Measurements from ENCODE around the gene PCSK5.

PCSK5 gene

DNA sequence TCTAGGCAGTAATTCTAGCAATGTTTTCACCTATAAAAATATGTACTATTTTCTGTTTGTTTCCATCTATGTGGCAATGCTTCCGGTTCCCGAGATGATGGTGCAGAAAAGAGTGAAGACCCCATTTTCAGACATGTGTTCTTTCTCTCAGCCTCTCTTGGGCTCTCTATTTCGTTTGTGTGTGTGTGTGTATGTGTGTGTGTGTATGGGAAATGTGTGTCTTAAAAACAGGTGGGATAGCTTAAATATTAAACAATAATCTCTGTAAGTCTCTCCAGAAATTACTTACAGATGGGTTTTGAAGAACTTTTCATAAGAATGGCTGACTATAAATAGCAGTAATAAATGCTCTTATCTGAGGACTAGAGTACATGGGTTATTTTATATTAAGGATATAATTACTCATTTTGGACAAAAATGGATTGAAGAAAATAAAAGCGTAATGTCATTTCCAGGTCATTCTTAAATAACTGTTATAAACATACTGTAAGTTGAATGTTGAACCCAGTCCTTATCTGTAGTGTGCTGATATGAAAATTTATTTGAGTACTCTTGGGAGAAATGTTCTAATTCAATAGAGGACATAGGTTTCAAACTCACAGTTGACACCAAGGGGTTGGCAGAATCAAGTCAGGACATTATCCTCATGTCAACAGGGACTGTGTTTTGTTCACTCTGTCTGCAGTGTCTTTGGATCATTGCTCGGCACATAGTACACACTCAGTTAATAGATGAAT lies 31.1 kb downstream of the PCSK5 start:
- no peak for DNase-seq (ENCODE audit: low read depth in 1 of 2, low spot score in 1 of 2)

DNA sequence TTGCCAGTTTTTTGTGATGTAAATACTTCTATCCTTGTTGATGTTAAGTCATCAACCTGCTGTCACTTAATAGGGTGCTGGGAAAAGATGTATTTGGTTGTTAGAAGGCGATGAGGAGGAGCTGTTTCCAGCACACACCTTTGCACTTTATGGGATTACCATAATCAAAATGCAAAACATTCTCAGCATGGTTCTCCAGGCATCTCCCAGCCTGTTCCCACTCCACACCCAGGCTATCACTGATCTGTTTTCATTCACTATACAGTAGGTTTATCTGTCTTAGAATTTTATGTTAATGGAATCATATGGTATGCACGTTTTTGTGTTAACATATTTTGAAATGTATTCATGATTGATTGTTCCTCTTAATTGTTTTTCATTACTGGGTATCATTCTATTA lies 35.9 kb downstream of the PCSK5 start:
- no peak for DNase-seq (ENCODE audit: low read depth in 1 of 2, low spot score in 1 of 2)

DNA sequence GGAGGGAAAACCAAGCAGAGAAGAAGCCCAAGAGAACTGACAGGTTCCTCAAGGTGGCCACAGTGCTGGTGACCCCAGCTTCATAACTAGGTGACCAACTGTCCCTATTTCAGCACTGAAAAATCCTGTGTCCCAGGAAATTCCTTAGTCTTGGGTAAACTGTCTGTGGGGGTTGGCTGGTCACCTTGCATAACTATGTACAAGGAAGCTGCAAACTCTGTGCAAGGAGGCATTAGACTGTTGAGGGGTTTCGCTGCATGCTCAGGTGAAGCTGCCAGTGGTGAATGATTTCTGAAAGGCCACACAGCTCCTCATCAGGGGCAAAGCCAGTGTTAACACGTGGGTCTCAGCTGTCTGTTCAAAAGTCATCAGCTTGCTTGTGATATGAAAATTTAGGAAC lies 36.9 kb downstream of the PCSK5 start:
- DNase-seq (ENCODE audit: low read depth in 1 of 2, low spot score in 1 of 2) = no peak

GRCh38 chr9:75930190-75930589 lies 39.7 kb downstream of the PCSK5 start:
- DNase-seq (ENCODE audit: low read depth in 1 of 2, low spot score in 1 of 2) = no peak

DNA sequence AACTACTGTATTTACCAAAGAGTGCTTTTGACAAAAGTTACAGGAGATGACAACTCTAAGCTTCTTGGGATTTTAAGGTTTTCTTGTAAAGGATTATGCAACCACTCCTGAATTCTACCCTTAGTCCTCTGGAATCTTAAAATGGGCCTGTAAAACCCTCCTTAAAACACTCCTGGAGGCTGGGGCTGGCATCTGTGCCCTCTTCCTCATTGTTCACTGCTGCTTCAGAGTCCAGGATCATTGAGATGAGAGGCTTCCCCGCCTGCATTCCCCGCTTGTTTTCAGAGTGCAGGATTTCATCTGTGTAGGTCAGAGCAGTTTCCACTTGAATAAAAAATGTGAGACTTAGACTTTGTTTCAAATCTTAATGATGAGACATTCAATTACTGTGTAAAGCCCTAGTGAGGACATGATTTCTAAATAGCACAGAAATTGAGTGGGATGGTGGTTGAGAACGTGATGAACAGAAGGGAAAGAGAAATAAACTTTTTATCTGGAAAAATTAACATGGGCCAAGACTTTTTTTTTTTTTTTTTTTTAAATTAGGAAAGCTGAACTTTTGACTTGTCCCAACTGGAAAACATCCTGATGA lies 40.4 kb downstream of the PCSK5 start:
- no peak for DNase-seq (ENCODE audit: low read depth in 1 of 2, low spot score in 1 of 2)

GRCh38 chr9:75933982-75934381 lies 43.5 kb downstream of the PCSK5 start:
- no peak for DNase-seq (ENCODE audit: low read depth in 1 of 2, low spot score in 1 of 2)

GRCh38 chr9:75935591-75935990 lies 45.1 kb downstream of the PCSK5 start:
- no peak for DNase-seq (ENCODE audit: low read depth in 1 of 2, low spot score in 1 of 2)

DNA sequence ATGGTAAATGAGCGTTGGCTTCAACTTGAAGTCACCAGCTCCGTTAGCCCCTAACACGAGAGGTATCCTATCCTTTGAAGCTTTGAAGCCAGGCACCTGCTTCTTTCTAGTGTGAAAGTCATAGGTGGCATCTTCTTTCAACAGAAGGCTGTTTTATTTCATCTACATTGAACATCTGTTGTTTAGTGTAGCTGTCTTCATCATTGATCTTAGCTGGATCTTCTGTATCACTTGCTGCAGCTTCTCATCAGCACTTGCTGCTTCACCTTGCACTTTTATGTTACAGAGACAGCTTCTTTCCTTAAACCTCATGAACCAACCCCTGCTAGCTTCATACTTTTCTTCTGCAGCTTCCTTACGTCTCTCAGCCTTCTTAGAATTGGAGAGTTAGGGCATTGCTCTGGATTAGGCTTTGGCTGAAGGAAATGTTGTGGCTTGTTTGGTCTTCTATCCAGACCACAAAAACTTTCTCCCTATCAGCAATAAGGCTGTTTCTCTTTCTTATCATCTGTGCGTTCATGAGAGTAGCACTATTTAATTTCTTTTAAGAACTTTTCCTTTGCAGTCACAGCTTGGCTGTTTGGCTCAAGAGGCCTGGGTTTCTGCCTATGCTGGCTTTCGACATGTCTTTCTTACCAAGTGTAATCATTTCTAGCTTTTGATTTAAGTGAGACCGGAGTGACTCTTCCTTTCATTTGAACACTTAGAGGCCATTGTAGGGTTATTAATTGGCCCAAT lies 47.2 kb downstream of the PCSK5 start:
- no peak for DNase-seq (ENCODE audit: low read depth in 1 of 2, low spot score in 1 of 2)

GRCh38 chr9:75938946-75939345 lies 48.5 kb downstream of the PCSK5 start:
- no peak for DNase-seq (ENCODE audit: low read depth in 1 of 2, low spot score in 1 of 2)

- DNase-seq (ENCODE audit: low read depth in 1 of 2, low spot score in 1 of 2) = no peak
Observed at GRCh38 chr9:75939536-75940111, 49.2 kb downstream of the PCSK5 start.

DNA sequence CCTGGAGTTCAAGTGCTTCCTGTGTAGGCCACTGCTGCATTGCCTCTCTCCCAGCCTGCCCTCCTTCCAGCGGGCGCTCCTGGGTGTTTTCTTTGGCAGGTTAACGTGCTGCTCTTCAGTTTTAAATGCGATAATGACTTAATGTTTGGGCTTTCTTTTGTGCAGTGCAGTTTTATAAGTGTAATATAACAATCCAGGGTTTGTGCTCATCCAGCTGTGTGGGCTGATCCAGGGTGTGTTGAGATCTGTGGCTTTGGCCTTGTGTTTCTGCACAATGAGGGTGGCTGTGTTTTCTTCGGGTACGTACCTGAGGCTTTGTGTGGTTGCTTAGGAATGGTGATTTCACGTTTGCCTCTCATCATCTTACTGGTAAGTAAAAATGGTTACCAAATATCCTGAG lies 50.6 kb downstream of the PCSK5 start:
- no peak for DNase-seq (ENCODE audit: low read depth in 1 of 2, low spot score in 1 of 2)

- no peak for DNase-seq (ENCODE audit: low read depth in 1 of 2, low spot score in 1 of 2)
Observed at GRCh38 chr9:75941577-75942311, 51.3 kb downstream of the PCSK5 start.

DNA sequence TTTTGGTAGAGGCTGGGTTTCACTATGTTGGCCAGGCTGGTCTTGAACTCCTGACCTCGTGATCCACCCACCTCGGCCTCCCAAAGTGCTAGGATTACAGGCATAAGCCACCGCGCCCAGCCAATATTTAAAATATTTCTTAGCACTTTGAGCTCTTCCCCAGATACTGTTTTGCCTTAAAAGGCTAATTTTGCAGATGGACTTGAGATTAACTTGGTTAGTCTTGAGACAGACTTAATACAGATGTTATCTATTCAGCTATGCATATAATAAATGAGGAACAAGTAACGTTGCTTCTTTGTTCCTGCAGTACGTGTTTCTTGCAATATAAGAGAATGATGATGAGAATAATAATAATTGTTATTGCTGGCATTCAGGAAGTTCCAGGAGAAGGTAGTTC lies 56.3 kb downstream of the PCSK5 start:
- no peak for DNase-seq (ENCODE audit: low read depth in 1 of 2, low spot score in 1 of 2)

DNA sequence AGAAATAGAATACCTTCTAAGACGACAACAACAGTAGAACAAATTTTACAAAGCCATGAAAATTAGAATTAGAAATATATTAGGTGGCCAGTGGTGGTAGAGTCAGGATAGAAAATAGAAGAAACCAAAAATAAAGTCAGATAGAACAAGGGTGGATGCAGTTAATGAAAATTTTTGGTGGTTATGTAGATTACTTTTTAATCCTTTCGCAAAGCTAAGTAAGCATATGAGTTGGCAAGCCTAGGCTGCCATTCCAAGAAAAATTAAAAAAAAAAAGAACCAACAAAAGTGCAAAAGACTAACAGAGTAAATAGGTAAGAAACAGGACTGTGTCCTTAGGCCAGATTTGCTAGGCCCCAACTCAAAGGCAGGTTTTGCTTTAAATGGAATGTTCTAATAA lies 56.8 kb downstream of the PCSK5 start:
- no peak for DNase-seq (ENCODE audit: low read depth in 1 of 2, low spot score in 1 of 2)

- no peak for DNase-seq (ENCODE audit: low read depth in 1 of 2, low spot score in 1 of 2)
Observed at GRCh38 chr9:75950998-75951397, 60.5 kb downstream of the PCSK5 start.

DNA sequence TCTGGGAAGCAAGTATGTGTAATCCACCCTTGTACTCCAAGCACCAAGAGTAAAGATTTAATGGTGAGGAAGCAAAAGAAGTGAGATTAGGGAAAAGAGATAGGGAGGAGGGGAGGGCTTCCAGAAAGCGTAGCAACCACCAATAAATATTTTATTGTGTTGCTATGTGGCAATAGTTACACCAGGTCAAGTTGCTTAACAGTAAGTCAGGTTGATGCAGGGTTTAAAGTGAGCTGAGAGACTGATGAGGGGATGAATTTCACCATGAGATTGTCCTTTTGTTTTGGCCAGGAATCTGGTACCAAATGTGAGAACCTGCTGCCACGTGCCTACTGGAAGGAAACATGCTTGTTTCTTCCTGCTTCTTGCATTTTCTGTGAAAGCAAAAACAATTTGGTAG lies 62.7 kb downstream of the PCSK5 start:
- DNase-seq (ENCODE audit: low read depth in 1 of 2, low spot score in 1 of 2) = no peak

DNA sequence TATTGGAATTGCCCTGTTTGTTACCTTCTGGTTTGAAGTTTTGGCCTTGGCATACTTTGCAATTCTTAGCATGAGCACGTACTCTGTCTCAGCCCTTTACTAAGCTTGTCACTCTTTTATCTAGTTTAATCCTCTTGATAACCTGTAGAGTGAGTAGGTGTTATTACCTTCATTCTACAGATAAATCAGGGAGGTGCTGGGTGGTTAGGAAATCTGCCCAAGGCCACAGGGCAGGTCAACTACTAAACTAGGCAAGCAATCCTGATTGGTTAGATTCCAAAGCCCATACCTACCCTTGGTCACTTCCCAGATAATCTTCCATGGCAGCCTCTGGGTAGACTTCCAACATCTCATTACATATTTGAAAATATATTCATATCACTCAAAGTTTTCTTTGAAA lies 65.7 kb downstream of the PCSK5 start:
- no peak for DNase-seq (ENCODE audit: low read depth in 1 of 2, low spot score in 1 of 2)

GRCh38 chr9:75957116-75957515 lies 66.6 kb downstream of the PCSK5 start:
- DNase-seq (ENCODE audit: low read depth in 1 of 2, low spot score in 1 of 2) = no peak

DNA sequence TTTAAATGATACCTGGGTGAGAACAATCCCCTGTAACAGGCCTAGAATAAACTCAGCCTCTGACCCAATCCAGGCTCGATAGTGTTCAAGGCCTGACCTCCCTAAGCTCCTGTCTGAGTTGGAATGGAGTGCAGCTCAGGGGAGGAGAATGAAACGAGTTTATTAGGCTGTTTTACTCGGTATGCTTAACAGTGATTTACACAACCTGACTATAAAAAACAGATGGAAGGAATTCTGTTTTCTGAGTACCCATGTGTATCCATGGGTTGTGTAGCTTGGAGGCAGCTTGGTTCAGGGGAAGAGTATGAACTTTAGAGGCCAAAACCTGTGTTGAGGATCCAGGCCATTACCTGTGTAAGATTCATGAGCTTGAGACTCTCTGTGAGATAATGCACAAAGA lies 67.8 kb downstream of the PCSK5 start:
- DNase-seq (ENCODE audit: low read depth in 1 of 2, low spot score in 1 of 2) = no peak

- DNase-seq (ENCODE audit: low read depth in 1 of 2, low spot score in 1 of 2) = no peak
Observed at GRCh38 chr9:75960551-75960950, 70.1 kb downstream of the PCSK5 start.

GRCh38 chr9:75962013-75962661 lies 71.7 kb downstream of the PCSK5 start:
- DNase-seq (ENCODE audit: low read depth in 1 of 2, low spot score in 1 of 2) = no peak
